ENCODE data around the gene GMPPB. TPM values are rescaled to one million over a fixed set of nuclear protein-coding genes. Genes with fewer than 3 reads are reported as not detected.
"Not testable (repeated sequence)": the region's sequence is repeated elsewhere in the genome, so short reads cannot be mapped to it uniquely, and the experiment has no call there.

The GMPPB gene
- total and polyA plus RNA-seq, 9 of the 15 experiments (the other 6 are each of a cell fraction or from before 2014, with no cell fraction given): 0.53 to 17.4 (median 8.1) TPM

- H3K4me1 ChIP-seq (replicated peaks in 1 of 2; ENCODE audit: control insufficient read depth in 2 of 2, insufficient read depth in 2 of 2, low read length in 2 of 2): no peaks in the 10 kb centered on the region
- 70% methylated on average over 1 of the region's 4 CpGs for WGBS (ENCODE audit: insufficient coverage, low coverage, missing lambda C conversion rate)
- H3K36me3 ChIP-seq (ENCODE audit: control insufficient read depth, insufficient read depth, low read length): peaks cover 34% of the 10 kb centered on the region
- BruUV-seq (replicated peaks): no TSS peak
- no peak overlapping the region for H2AFZ ChIP-seq (ENCODE audit: low read depth, low read length)
- FAIRE-seq (no peak), ATAC-seq (no peak), DNase-seq (ENCODE audit: extremely low read depth in 1 of 4, low spot score in 3 of 4) (no peak)
- no peaks in the 10 kb centered on the region for H3K9me3 ChIP-seq (replicated peaks; ENCODE audit: control insufficient read depth, insufficient read depth, low read depth, low read length)
- no peaks in the 10 kb centered on the region for H3K9me1 ChIP-seq (ENCODE audit: control insufficient read depth, insufficient read depth, low read length)
- no peak overlapping the region for H3K4me3 ChIP-seq
- ChIA-PET CTCF (ENCODE audit: low intra/inter-chr PET ratio) (no interaction called here), POLR2A (no interaction called here)
- in situ Hi-C loops (cut with MboI): no loop called here
- no peaks in the 10 kb centered on the region for H3K27me3 ChIP-seq (ENCODE audit: control insufficient read depth in 2 of 2, insufficient read depth in 2 of 2, low read length in 2 of 2)
- no peaks in the 10 kb centered on the region for H4K20me1 ChIP-seq (replicated peaks; ENCODE audit: control insufficient read depth, insufficient read depth, low read length)
- H3K9ac ChIP-seq (ENCODE audit: insufficient read depth in 1 of 2, low read depth in 2 of 2, low read length in 2 of 2): no peak overlapping the region
- H3K27ac ChIP-seq (ENCODE audit: extremely low read depth, low read depth, low read length): no peak overlapping the region
- intact Hi-C loops (cut with micrococcal nuclease): no loop called here
- peaks cover 36% of the 10 kb centered on the region for H3K79me2 ChIP-seq (ENCODE audit: control insufficient read depth, insufficient read depth, low read length)
- H3K4me2 ChIP-seq (ENCODE audit: insufficient read depth, low read length): no peak overlapping the region
- TF ChIP-seq SLC30A9 (CRISPR knock-in tag; IDR thresholded peaks at IDR 0.05) (no peak), EP300 (IDR thresholded peaks at IDR 0.05; ENCODE audit: low read length) (no peak), CHD4 (IDR thresholded peaks at IDR 0.05; ENCODE audit: insufficient read depth, insufficient replicate concordance, low read depth, low read length, poor library complexity, severe bottlenecking) (no peak)
Observed at GRCh38 chr3:49750056-49750455, 26.3 kb upstream of the GMPPB start.

- 79% methylated on average over 4 of the region's 5 CpGs for WGBS (ENCODE audit: insufficient coverage, low coverage, missing lambda C conversion rate)
- H3K9me1 ChIP-seq (ENCODE audit: control insufficient read depth, insufficient read depth, low read length); DNase-seq (ENCODE audit: extremely low read depth in 1 of 4, low spot score in 3 of 4); H3K4me2 ChIP-seq (ENCODE audit: insufficient read depth, low read length); ATAC-seq; H2AFZ ChIP-seq (ENCODE audit: low read depth, low read length); H3K4me1 ChIP-seq (replicated peaks in 1 of 2; ENCODE audit: control insufficient read depth in 2 of 2, insufficient read depth in 2 of 2, low read length in 2 of 2); FAIRE-seq; BruUV-seq (replicated peaks); H3K27ac ChIP-seq (ENCODE audit: extremely low read depth, low read depth, low read length); H3K9ac ChIP-seq (ENCODE audit: insufficient read depth in 1 of 2, low read depth in 2 of 2, low read length in 2 of 2); intact Hi-C loops (cut with micrococcal nuclease); H3K27me3 ChIP-seq (ENCODE audit: control insufficient read depth in 2 of 2, insufficient read depth in 2 of 2, low read length in 2 of 2); H3K4me3 ChIP-seq; H4K20me1 ChIP-seq (replicated peaks; ENCODE audit: control insufficient read depth, insufficient read depth, low read length); H3K9me3 ChIP-seq (replicated peaks; ENCODE audit: control insufficient read depth, insufficient read depth, low read depth, low read length); CTCF ChIA-PET (ENCODE audit: low intra/inter-chr PET ratio); in situ Hi-C loops (cut with MboI): not testable (repeated sequence)
- Histone ChIP-seq H3K79me2 (ENCODE audit: control insufficient read depth, insufficient read depth, low read length) (peaks cover 32% of the 10 kb centered on the region), H3K36me3 (ENCODE audit: control insufficient read depth, insufficient read depth, low read length) (peaks cover 41% of the 10 kb centered on the region)
- POLR2A ChIA-PET: interaction anchor here (1.5 kb wide), 2 partner anchors 9 to 11 kb away, joined by 3 to 5 read pairs; no protein-coding TSS in a partner anchor
Observed at GRCh38 chr3:49748874-49749273, 25.1 kb upstream of the GMPPB start.

Data from K562 (cell line).